T-helper 17 cell (primary cell): ENCODE measurements around the gene RAB1A. TPM values are rescaled to one million over a fixed set of nuclear protein-coding genes. Genes with fewer than 3 reads are reported as not detected.

Experiments used
- ATAC-seq: fragments of 150-1000 bp; cut with Tn5 transposase; 2 replicates; pipeline ENCODE4 v1.10.0; 2021; ENCODE audit warnings: mild to moderate bottlenecking, moderate library complexity
- DNase-seq, 3 donors: peaks; one replicate each; pipeline versions ENCODE4 v3.0.0 to v3.0.0-alpha.2; 2020 to 2021
- H3K9me3 ChIP-seq: one replicate; pipeline ENCODE4 v1.7.0; 2013; ENCODE audit warnings: low read length, mild to moderate bottlenecking; ENCODE audit not compliant: control insufficient read depth, poor library complexity, severe bottlenecking
- H3K27ac Mint-ChIP-seq: one replicate; pipeline ENCODE4 v1.8.0; 2022; ENCODE audit warnings: mild to moderate bottlenecking, moderate library complexity, mixed read lengths
- H3K27me3 Mint-ChIP-seq: one replicate; pipeline ENCODE4 v1.8.0; 2022; ENCODE audit warnings: mixed read lengths
- H3K36me3 Mint-ChIP-seq: one replicate; pipeline ENCODE4 v1.8.0; 2022; ENCODE audit warnings: low read depth, mixed read lengths
- H3K4me1 Mint-ChIP-seq: one replicate; pipeline ENCODE4 v1.8.0; 2022; ENCODE audit warnings: mild to moderate bottlenecking, mixed read lengths
- H3K4me3 Mint-ChIP-seq: one replicate; pipeline ENCODE4 v1.8.0; 2022; ENCODE audit warnings: mild to moderate bottlenecking, moderate library complexity, mixed read lengths
- total RNA-seq, 4 donors: library from RNA in 2 of 4; stranded (reverse) in 2 of 4; gene quantifications; one replicate each; pipeline ENCODE4 v1.2.3 and lab custom pipeline; 2022 to 2026

The RAB1A gene
- total RNA-seq, 2 donors from 2014 or later, result 65.2 to 78.1 TPM

GRCh38 chr2:65072181-65072970 lies 57.5 kb downstream of the RAB1A start:
- H3K36me3 Mint-ChIP-seq, result no peaks in the 10 kb centered on the region
- no peak for ATAC-seq

DNA sequence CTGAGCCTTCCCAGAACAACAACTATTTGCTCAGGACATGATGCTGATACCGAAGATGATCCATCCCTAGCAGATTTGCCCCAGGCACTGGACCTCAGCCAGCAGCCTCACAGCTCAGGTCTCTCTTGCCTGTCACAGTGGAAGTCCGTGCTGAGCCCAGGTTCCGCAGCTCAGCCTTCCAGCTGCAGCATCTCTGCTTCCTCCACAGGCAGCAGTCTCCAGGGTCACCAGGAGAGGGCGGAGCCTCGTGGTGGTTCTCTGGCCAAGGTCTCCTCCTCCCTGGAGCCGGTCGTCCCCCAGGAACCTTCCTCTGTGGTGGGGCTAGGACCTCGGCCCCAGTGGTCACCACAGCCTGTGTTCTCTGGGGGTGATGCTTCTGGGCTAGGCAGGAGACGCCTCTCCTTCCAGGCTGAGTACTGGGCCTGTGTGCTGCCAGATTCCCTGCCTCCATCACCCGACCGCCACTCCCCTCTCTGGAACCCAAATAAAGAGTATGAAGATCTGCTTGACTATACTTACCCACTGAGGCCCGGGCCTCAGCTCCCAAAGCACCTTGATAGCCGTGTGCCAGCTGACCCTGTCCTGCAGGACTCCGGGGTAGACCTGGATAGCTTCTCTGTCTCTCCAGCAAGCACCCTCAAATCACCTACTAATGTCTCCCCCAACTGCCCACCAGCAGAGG lies 58.3 kb downstream of the RAB1A start:
- H3K27me3 Mint-ChIP-seq, result no peaks in the 10 kb centered on the region
- ATAC-seq (no peak), DNase-seq (no peak)
- peaks cover 25% of the 10 kb centered on the region for H3K4me1 Mint-ChIP-seq
- no peaks in the 10 kb centered on the region for H3K36me3 Mint-ChIP-seq
- no peaks in the 10 kb centered on the region for H3K9me3 ChIP-seq
- peak overlapping the region; percentile 86 for H3K27ac Mint-ChIP-seq
- no peak overlapping the region for H3K4me3 Mint-ChIP-seq

More at GRCh38 chr2:65072181-65072970, 57.5 kb downstream of the RAB1A start:
- H3K4me1 Mint-ChIP-seq, result peaks cover 23% of the 10 kb centered on the region
- no peak overlapping the region for H3K4me3 Mint-ChIP-seq
- DNase-seq, result no peak
- no peaks in the 10 kb centered on the region for H3K9me3 ChIP-seq
- no peaks in the 10 kb centered on the region for H3K27me3 Mint-ChIP-seq
- H3K27ac Mint-ChIP-seq, result peak overlapping the region; percentile 86

- no peaks in the 10 kb centered on the region for H3K9me3 ChIP-seq
- H3K4me3 Mint-ChIP-seq, result no peak overlapping the region
- ATAC-seq (no peak), DNase-seq (no peak)
- no peaks in the 10 kb centered on the region for H3K36me3 Mint-ChIP-seq
- no peaks in the 10 kb centered on the region for H3K27me3 Mint-ChIP-seq
- H3K27ac Mint-ChIP-seq, result peak overlapping the region; percentile 86
- H3K4me1 Mint-ChIP-seq, result peaks cover 26% of the 10 kb centered on the region
Observed at GRCh38 chr2:65070856-65071255, 59.0 kb downstream of the RAB1A start.

- ATAC-seq (no peak), DNase-seq (no peak)
- H3K9me3 ChIP-seq, result no peaks in the 10 kb centered on the region
- Mint-ChIP-seq H3K27me3 (no peaks in the 10 kb centered on the region), H3K4me3 (peak overlapping the region; percentile 61), H3K36me3 (no peaks in the 10 kb centered on the region), H3K4me1 (peaks cover 26% of the 10 kb centered on the region), H3K27ac (peak overlapping the region; percentile 72)
Observed at GRCh38 chr2:65070172-65070830, 59.6 kb downstream of the RAB1A start.

GRCh38 chr2:65069439-65069824 lies 60.5 kb downstream of the RAB1A start:
- DNase-seq (no peak), ATAC-seq (no peak)
- Mint-ChIP-seq H3K27me3 (no peaks in the 10 kb centered on the region), H3K27ac (no peak overlapping the region), H3K4me1 (peaks cover 32% of the 10 kb centered on the region), H3K36me3 (no peaks in the 10 kb centered on the region), H3K4me3 (no peak overlapping the region)
- H3K9me3 ChIP-seq, result no peaks in the 10 kb centered on the region

GRCh38 chr2:65067806-65068553 lies 61.9 kb downstream of the RAB1A start:
- H3K4me1 Mint-ChIP-seq, result peaks cover 40% of the 10 kb centered on the region
- no peaks in the 10 kb centered on the region for H3K36me3 Mint-ChIP-seq
- H3K27ac Mint-ChIP-seq, result peak overlapping the region; percentile 86
- ATAC-seq (peak; percentile 35), DNase-seq (no peak)
- no peaks in the 10 kb centered on the region for H3K27me3 Mint-ChIP-seq
- peak overlapping the region; percentile 60 for H3K4me3 Mint-ChIP-seq
- no peaks in the 10 kb centered on the region for H3K9me3 ChIP-seq

GRCh38 chr2:65064728-65065552 lies 65.0 kb downstream of the RAB1A start:
- ATAC-seq, result peak; percentile 82
- H3K9me3 ChIP-seq, result no peaks in the 10 kb centered on the region
- DNase-seq, result no peak
- peak overlapping the region; percentile 51 for H3K27ac Mint-ChIP-seq
- H3K4me3 Mint-ChIP-seq, result no peak overlapping the region
- H3K27me3 Mint-ChIP-seq, result no peaks in the 10 kb centered on the region
- H3K4me1 Mint-ChIP-seq, result peaks cover 44% of the 10 kb centered on the region
- no peaks in the 10 kb centered on the region for H3K36me3 Mint-ChIP-seq

DNA sequence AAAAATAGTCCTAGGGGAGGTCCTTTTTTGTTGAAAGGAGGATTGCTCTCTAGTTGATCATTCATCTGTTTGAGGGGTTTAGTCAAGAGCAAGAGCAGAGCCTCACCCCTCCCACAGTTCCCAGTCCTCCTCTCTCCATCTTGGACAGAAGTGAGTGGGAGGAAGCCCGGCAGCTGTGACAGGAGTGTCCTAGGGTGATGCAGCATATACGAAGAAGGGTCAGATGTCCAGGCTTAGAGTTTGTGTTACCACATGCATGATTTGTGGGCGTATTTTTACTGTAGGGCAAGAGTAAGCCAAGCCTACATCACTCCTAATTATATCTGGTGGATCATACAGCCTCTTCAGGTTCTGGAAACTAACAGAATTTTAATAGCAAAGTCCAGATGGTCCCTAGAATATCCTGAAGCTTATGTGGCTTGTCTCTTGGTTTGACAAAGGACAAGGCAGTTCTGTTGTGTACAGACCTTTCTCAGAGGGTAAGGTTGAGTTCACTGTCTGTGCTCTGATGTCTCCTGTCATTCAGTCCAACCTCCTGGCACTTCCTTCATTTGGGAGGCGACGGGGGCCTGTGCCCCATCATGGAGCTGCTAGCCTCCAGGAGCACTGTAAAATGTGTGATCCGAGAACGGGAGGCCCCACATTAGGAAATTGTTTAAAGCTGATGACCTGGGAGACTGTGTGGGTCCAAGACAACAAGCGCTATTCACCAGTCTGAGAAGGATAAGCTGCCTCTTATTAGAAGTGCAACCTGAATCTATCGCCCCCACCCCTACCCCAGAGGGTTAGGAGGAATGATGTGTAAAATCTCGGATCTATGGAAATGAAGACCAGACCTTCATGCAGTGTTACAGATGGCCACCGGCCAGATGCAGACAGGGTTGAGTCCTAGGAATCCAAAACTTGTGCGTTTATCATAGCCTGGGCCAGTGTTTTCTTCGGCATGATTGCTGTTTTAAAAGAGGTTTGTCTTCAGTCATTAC lies 66.8 kb downstream of the RAB1A start:
- peak overlapping the region; percentile 53 for H3K27ac Mint-ChIP-seq

GRCh38 chr2:65061910-65062339 lies 68.0 kb downstream of the RAB1A start:
- no peak for DNase-seq
- H3K4me3 Mint-ChIP-seq, result no peak overlapping the region
- H3K4me1 Mint-ChIP-seq, result peaks cover 43% of the 10 kb centered on the region
- no peaks in the 10 kb centered on the region for H3K36me3 Mint-ChIP-seq
- no peaks in the 10 kb centered on the region for H3K27me3 Mint-ChIP-seq
- no peaks in the 10 kb centered on the region for H3K9me3 ChIP-seq
- H3K27ac Mint-ChIP-seq, result no peak overlapping the region
- no peak for ATAC-seq

More for the DNA sequence above, 66.8 kb downstream of the RAB1A start:
- DNase-seq (no peak), ATAC-seq (no peak)
- H3K27me3 Mint-ChIP-seq, result no peaks in the 10 kb centered on the region
- H3K9me3 ChIP-seq, result no peaks in the 10 kb centered on the region
- H3K4me1 Mint-ChIP-seq, result peaks cover 41% of the 10 kb centered on the region
- H3K36me3 Mint-ChIP-seq, result no peaks in the 10 kb centered on the region
- no peak overlapping the region for H3K4me3 Mint-ChIP-seq

DNA sequence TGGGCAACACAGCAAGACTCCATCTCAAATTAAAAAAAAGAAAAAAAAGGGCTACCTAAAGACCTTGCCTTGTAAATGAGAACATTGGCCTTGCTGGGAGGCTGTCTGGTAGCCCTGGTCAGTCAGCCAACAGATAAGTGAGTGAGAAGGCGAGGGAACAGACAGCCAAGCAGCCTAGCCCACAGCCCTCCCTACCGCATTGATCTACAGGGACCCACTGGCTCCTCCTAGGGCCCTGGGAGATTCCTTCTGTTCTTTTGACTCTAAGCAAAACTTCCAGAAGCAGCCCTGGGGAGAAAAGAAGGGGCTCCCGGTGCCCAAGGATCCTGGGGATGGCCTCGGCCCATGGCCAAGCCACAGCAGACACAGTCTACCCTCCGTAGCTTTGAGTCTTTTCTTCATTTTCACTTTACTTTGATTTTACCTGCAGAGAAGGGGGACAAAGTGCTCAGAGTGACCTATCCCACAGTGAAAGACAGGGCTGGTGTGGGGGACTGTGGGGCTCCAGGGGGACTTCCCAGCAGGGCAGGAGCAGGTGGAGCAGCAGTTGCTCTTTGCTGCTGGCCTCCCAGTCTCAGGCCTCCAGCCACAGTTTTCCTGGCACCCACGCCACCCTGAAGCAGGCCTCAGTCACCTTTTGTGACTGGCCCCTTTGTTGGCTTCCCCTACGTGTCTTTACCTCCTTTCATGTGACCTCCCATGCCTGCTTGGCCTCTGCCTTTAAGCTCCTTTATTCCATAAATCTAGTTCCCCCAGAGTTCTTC lies 68.6 kb downstream of the RAB1A start:
- peaks cover 43% of the 10 kb centered on the region for H3K4me1 Mint-ChIP-seq
- no peaks in the 10 kb centered on the region for H3K9me3 ChIP-seq
- H3K27me3 Mint-ChIP-seq, result no peaks in the 10 kb centered on the region
- no peak overlapping the region for H3K27ac Mint-ChIP-seq
- H3K36me3 Mint-ChIP-seq, result no peaks in the 10 kb centered on the region
- DNase-seq (no peak), ATAC-seq (no peak)
- H3K4me3 Mint-ChIP-seq, result no peak overlapping the region

- H3K4me1 Mint-ChIP-seq, result peaks cover 43% of the 10 kb centered on the region
- H3K9me3 ChIP-seq, result no peaks in the 10 kb centered on the region
- H3K4me3 Mint-ChIP-seq, result no peak overlapping the region
- no peaks in the 10 kb centered on the region for H3K27me3 Mint-ChIP-seq
- ATAC-seq, result no peak
- no peak for DNase-seq
- H3K27ac Mint-ChIP-seq, result peak overlapping the region; percentile 91
- no peaks in the 10 kb centered on the region for H3K36me3 Mint-ChIP-seq
Observed at GRCh38 chr2:65059071-65059470, 70.8 kb downstream of the RAB1A start.
